ENCODE measurements around the gene GGN. TPM values are rescaled to one million over a fixed set of nuclear protein-coding genes. Genes with fewer than 3 reads are reported as not detected.
A peak's percentile ranks its signal among the peaks of the same experiment; 100 is the strongest.

GGN gene
- total and polyA plus RNA-seq, 9 of the 15 experiments (the other 6 are each of a cell fraction or from before 2014, with no cell fraction given), result 0.15 to 0.33 TPM; not detected in 7

GRCh38 chr19:38361633-38362075 lies 26.2 kb downstream of the GGN start (continued):
- no peak for TF ChIP-seq ZKSCAN1 (IDR thresholded peaks at IDR 0.05; ENCODE audit: low read depth, low read length)
- no peak for TF ChIP-seq CBX2 (IDR thresholded peaks at IDR 0.05; ENCODE audit: insufficient read depth, low read length, poor library complexity, severe bottlenecking)
- TF ChIP-seq, protein P1, sequence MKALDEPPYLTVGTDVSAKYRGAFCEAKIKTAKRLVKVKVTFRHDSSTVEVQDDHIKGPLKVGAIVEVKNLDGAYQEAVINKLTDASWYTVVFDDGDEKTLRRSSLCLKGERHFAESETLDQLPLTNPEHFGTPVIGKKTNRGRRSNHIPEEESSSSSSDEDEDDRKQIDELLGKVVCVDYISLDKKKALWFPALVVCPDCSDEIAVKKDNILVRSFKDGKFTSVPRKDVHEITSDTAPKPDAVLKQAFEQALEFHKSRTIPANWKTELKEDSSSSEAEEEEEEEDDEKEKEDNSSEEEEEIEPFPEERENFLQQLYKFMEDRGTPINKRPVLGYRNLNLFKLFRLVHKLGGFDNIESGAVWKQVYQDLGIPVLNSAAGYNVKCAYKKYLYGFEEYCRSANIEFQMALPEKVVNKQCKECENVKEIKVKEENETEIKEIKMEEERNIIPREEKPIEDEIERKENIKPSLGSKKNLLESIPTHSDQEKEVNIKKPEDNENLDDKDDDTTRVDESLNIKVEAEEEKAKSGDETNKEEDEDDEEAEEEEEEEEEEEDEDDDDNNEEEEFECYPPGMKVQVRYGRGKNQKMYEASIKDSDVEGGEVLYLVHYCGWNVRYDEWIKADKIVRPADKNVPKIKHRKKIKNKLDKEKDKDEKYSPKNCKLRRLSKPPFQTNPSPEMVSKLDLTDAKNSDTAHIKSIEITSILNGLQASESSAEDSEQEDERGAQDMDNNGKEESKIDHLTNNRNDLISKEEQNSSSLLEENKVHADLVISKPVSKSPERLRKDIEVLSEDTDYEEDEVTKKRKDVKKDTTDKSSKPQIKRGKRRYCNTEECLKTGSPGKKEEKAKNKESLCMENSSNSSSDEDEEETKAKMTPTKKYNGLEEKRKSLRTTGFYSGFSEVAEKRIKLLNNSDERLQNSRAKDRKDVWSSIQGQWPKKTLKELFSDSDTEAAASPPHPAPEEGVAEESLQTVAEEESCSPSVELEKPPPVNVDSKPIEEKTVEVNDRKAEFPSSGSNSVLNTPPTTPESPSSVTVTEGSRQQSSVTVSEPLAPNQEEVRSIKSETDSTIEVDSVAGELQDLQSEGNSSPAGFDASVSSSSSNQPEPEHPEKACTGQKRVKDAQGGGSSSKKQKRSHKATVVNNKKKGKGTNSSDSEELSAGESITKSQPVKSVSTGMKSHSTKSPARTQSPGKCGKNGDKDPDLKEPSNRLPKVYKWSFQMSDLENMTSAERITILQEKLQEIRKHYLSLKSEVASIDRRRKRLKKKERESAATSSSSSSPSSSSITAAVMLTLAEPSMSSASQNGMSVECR (CRISPR knock-in tag; IDR thresholded peaks at IDR 0.05), result peak; percentile 14; the same call in 1 of the 2 replicates
- no peak for TF ChIP-seq HMBOX1 (IDR thresholded peaks at IDR 0.05)
- peak; percentile 86; the same call in 1 of the 2 replicates for TF ChIP-seq KDM2B (CRISPR knock-in tag; IDR thresholded peaks at IDR 0.05)
- peak in 1 of 2 experiments; percentile 35 for TF ChIP-seq E2F6 (IDR thresholded peaks at IDR 0.05; ENCODE audit: borderline replicate concordance in 1 of 2, extremely low read depth in 1 of 2, insufficient read depth in 1 of 2, insufficient read length in 1 of 2, low read depth in 1 of 2, low read length in 1 of 2, poor library complexity in 1 of 2, severe bottlenecking in 1 of 2)
- TF ChIP-seq, protein P2, sequence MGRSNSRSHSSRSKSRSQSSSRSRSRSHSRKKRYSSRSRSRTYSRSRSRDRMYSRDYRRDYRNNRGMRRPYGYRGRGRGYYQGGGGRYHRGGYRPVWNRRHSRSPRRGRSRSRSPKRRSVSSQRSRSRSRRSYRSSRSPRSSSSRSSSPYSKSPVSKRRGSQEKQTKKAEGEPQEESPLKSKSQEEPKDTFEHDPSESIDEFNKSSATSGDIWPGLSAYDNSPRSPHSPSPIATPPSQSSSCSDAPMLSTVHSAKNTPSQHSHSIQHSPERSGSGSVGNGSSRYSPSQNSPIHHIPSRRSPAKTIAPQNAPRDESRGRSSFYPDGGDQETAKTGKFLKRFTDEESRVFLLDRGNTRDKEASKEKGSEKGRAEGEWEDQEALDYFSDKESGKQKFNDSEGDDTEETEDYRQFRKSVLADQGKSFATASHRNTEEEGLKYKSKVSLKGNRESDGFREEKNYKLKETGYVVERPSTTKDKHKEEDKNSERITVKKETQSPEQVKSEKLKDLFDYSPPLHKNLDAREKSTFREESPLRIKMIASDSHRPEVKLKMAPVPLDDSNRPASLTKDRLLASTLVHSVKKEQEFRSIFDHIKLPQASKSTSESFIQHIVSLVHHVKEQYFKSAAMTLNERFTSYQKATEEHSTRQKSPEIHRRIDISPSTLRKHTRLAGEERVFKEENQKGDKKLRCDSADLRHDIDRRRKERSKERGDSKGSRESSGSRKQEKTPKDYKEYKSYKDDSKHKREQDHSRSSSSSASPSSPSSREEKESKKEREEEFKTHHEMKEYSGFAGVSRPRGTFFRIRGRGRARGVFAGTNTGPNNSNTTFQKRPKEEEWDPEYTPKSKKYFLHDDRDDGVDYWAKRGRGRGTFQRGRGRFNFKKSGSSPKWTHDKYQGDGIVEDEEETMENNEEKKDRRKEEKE (IDR thresholded peaks at IDR 0.05; ENCODE audit: borderline replicate concordance in 1 of 2, control insufficient read depth in 1 of 2, low read depth in 2 of 2, low read length in 1 of 2), result no peak
- no peak for TF ChIP-seq SIN3B (IDR thresholded peaks at IDR 0.05; ENCODE audit: low read depth)
- no peak for TF ChIP-seq OTX1 (CRISPR knock-in tag; IDR thresholded peaks at IDR 0.05)
- TF ChIP-seq FOXM1 (IDR thresholded peaks at IDR 0.05; ENCODE audit: low read depth), result no peak
- TF ChIP-seq FOXM1 (CRISPR knock-in tag; IDR thresholded peaks at IDR 0.05; ENCODE audit: low read depth), result no peak
- TF ChIP-seq KAT7 (CRISPR knock-in tag; IDR thresholded peaks at IDR 0.05; ENCODE audit: borderline replicate concordance), result no peak
- no peak for TF ChIP-seq HMG20A (CRISPR knock-in tag; conservative IDR thresholded peaks at IDR 0.05)

Data from K562 (cell line).